ENCODE measurements around the gene KLHL7.
"Not testable (repeated sequence)": the region's sequence is repeated elsewhere in the genome, so short reads cannot be mapped to it uniquely, and the experiment has no call there.

Gene KLHL7

DNA sequence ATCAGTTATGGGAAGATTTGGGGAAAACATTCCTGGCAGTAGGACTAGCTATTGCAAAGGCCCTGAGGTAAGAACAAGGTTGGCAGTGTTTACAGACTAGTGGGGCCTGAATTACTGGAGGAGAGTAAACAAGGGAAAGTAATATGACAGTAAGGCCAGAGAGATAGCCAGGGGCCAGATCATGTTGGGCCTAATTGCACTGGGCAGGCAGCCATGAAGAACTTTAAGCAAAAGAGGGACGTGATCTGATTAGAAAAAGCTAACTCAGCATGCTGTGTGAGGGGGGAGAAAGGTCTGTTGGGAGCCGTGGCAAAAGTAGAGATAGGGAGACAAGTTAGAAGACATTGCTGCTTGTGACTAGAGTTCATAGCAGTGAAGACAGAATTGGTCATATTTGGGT is 85.4 kb downstream of the KLHL7 start:
- Histone ChIP-seq H4K20me1 (ENCODE audit: insufficient read depth, low read length) (0 out of 2 replicates have a peak, but pooled peaks cover 4% of the 10 kb centered on the region), H3K4me1 (ENCODE audit: low read length) (no peaks in the 10 kb centered on the region), H3K9me3 (ENCODE audit: insufficient read depth, low read length) (no peaks in the 10 kb centered on the region), H3K79me2 (ENCODE audit: low read length) (peaks cover 49% of the 10 kb centered on the region), H3K9ac (ENCODE audit: low read length) (no peak overlapping the region), H3K27me3 (ENCODE audit: low read depth, low read length) (no peaks in the 10 kb centered on the region), H3K4me2 (ENCODE audit: low read length) (no peak overlapping the region), H3K36me3 (replicated peaks; ENCODE audit: low read depth, low read length) (peaks cover 27% of the 10 kb centered on the region), H3K4me3 (ENCODE audit: low read length) (no peak overlapping the region), H3K27ac (ENCODE audit: low read length) (no peak overlapping the region), H2AFZ (ENCODE audit: low read depth, low read length) (no peak overlapping the region)
- TF ChIP-seq, protein P1, sequence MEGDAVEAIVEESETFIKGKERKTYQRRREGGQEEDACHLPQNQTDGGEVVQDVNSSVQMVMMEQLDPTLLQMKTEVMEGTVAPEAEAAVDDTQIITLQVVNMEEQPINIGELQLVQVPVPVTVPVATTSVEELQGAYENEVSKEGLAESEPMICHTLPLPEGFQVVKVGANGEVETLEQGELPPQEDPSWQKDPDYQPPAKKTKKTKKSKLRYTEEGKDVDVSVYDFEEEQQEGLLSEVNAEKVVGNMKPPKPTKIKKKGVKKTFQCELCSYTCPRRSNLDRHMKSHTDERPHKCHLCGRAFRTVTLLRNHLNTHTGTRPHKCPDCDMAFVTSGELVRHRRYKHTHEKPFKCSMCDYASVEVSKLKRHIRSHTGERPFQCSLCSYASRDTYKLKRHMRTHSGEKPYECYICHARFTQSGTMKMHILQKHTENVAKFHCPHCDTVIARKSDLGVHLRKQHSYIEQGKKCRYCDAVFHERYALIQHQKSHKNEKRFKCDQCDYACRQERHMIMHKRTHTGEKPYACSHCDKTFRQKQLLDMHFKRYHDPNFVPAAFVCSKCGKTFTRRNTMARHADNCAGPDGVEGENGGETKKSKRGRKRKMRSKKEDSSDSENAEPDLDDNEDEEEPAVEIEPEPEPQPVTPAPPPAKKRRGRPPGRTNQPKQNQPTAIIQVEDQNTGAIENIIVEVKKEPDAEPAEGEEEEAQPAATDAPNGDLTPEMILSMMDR (IDR thresholded peaks at IDR 0.05; ENCODE audit: low read depth, low read length): no peak
- TF ChIP-seq EZH2phosphoT487 (IDR thresholded peaks at IDR 0.05; ENCODE audit: low read depth): no peak

DNA sequence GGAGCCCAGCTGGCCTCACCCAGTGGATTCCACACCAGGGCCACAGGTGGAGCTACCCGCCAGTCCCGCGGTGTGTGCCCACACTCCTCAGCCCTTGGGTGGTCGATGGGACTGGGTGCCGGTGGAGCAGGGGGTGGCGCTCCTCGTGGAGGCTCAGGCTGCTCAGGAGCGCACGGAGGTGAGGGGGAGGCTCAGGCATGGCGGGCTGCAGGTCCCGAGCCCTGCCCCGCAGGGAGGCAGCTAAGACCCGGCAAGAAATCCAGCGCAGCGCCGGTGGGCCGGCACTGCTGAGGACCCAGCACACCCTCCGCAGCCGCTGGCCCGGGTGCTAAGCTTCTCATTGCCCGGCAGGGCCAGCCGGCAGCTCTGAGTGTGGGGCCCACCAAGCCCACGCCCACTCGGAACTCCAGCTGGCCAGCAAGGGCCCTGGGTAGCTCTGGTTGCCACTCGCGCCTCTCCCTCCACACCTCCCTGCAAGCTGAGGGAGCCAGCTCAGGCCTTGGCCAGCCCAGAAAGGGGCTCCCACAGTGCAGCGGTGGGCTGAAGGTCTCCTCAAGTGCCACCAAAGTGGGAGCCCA is 88.2 kb downstream of the KLHL7 start:
- not testable (repeated sequence) for H3K27ac ChIP-seq (ENCODE audit: low read length); H4K20me1 ChIP-seq (ENCODE audit: insufficient read depth, low read length); H3K4me2 ChIP-seq (ENCODE audit: low read length); H3K9ac ChIP-seq (ENCODE audit: low read length); H3K4me1 ChIP-seq (ENCODE audit: low read length); H3K4me3 ChIP-seq (ENCODE audit: low read length); H2AFZ ChIP-seq (ENCODE audit: low read depth, low read length); H3K9me3 ChIP-seq (ENCODE audit: insufficient read depth, low read length); H3K27me3 ChIP-seq (ENCODE audit: low read depth, low read length)
- Histone ChIP-seq H3K79me2 (ENCODE audit: low read length) (peaks cover 22% of the 10 kb centered on the region), H3K36me3 (replicated peaks; ENCODE audit: low read depth, low read length) (peaks cover 17% of the 10 kb centered on the region)

DNA sequence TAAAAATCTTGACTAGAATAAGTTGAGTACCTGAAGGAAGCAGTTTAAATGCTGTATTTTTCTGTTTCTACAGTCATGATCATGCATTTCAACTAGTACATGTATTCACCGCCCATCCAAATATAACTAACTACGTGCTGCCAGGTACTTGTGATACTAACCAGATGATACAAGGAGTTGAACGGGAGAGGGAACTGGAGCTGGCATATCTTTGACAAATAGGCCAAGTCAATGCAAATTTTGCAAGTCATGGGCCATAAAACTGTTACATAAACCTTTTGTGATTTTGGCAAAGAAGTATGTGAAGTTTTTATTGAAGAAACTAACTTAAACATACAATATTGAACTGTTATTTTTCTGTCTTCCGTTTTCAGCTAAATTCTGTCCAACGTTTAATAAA is 90.7 kb downstream of the KLHL7 start:
- Histone ChIP-seq H2AFZ (ENCODE audit: low read depth, low read length) (no peak overlapping the region), H3K27ac (ENCODE audit: low read length) (no peak overlapping the region), H3K27me3 (ENCODE audit: low read depth, low read length) (no peaks in the 10 kb centered on the region), H3K36me3 (replicated peaks; ENCODE audit: low read depth, low read length) (peaks cover 32% of the 10 kb centered on the region), H3K9ac (ENCODE audit: low read length) (no peak overlapping the region), H3K4me1 (ENCODE audit: low read length) (no peaks in the 10 kb centered on the region), H3K79me2 (ENCODE audit: low read length) (peaks cover 4% of the 10 kb centered on the region), H4K20me1 (ENCODE audit: insufficient read depth, low read length) (no peaks in the 10 kb centered on the region), H3K4me2 (ENCODE audit: low read length) (no peak overlapping the region), H3K4me3 (ENCODE audit: low read length) (no peak overlapping the region), H3K9me3 (ENCODE audit: insufficient read depth, low read length) (no peaks in the 10 kb centered on the region)
- TF ChIP-seq, protein P1 (IDR thresholded peaks at IDR 0.05; ENCODE audit: low read depth, low read length): no peak
- no peak for TF ChIP-seq EZH2phosphoT487 (IDR thresholded peaks at IDR 0.05; ENCODE audit: low read depth)

DNA sequence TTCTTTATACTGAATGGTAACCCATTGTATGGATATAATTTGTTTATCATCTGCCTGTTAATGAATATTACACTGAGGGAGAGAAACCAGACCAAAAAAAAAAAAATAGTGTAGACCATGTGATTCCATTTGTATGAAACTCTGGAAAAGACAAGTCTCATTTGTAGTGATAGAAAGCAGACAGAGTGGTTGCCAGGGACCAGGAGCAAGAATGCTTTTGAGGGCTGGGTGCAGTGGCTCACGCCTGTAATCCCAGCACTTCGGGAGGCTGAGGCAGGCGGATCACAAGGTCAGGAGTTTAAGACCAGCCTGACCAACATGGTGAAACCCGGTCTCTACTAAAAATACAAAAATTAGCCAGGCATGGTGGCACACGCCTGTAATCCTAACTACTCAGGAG is 92.2 kb downstream of the KLHL7 start:
- peaks cover 32% of the 10 kb centered on the region for H3K36me3 ChIP-seq (replicated peaks; ENCODE audit: low read depth, low read length)
- not testable (repeated sequence) for H3K4me2 ChIP-seq (ENCODE audit: low read length); H3K9me3 ChIP-seq (ENCODE audit: insufficient read depth, low read length); H3K27me3 ChIP-seq (ENCODE audit: low read depth, low read length); H3K4me3 ChIP-seq (ENCODE audit: low read length); H3K79me2 ChIP-seq (ENCODE audit: low read length); H3K27ac ChIP-seq (ENCODE audit: low read length); H3K4me1 ChIP-seq (ENCODE audit: low read length); H3K9ac ChIP-seq (ENCODE audit: low read length); H2AFZ ChIP-seq (ENCODE audit: low read depth, low read length); H4K20me1 ChIP-seq (ENCODE audit: insufficient read depth, low read length)

DNA sequence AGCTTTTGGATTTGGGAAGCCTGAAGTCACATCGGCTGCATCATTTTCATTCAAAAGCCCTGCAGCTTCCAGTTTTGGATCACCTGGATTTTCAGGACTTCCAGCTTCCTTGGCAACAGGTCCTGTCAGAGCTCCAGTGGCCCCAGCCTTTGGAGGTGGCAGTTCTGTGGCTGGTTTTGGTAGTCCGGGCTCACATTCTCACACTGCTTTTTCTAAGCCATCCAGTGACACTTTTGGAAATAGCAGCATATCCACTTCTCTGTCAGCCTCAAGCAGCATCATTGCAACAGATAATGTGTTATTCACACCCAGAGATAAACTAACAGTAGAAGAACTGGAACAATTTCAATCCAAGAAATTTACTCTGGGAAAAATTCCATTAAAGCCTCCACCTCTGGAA is 94.7 kb downstream of the KLHL7 start:
- Histone ChIP-seq H3K79me2 (ENCODE audit: low read length) (no peaks in the 10 kb centered on the region), H3K9me3 (ENCODE audit: insufficient read depth, low read length) (no peaks in the 10 kb centered on the region), H3K9ac (ENCODE audit: low read length) (no peak overlapping the region), H3K36me3 (replicated peaks; ENCODE audit: low read depth, low read length) (peaks cover 36% of the 10 kb centered on the region), H3K27ac (ENCODE audit: low read length) (no peak overlapping the region), H3K4me3 (ENCODE audit: low read length) (no peak overlapping the region), H3K4me1 (ENCODE audit: low read length) (no peaks in the 10 kb centered on the region), H3K4me2 (ENCODE audit: low read length) (no peak overlapping the region), H4K20me1 (ENCODE audit: insufficient read depth, low read length) (no peaks in the 10 kb centered on the region), H3K27me3 (ENCODE audit: low read depth, low read length) (no peaks in the 10 kb centered on the region), H2AFZ (ENCODE audit: low read depth, low read length) (no peak overlapping the region)
- TF ChIP-seq EZH2phosphoT487 (IDR thresholded peaks at IDR 0.05; ENCODE audit: low read depth): no peak
- TF ChIP-seq, protein P1 (IDR thresholded peaks at IDR 0.05; ENCODE audit: low read depth, low read length): no peak
